HG03354 (cell line): ENCODE results near the gene KDM4B.
"Not testable (repeated sequence)": the region's sequence is repeated elsewhere in the genome, so short reads cannot be mapped to it uniquely, and the experiment has no call there.

Source experiments
- ATAC-seq: cut with Tn5 transposase; IDR thresholded peaks from one replicate; pipeline ENCODE4 v1.9.1; 2021; ENCODE audit warnings: mild to moderate bottlenecking; ENCODE audit not compliant: unreplicated experiment, poor library complexity, severe bottlenecking

KDM4B gene

GRCh38 chr19:5006821-5007220 lies 37.9 kb downstream of the KDM4B start:
- no peak for ATAC-seq

- no peak for ATAC-seq
Observed at GRCh38 chr19:5011476-5012238, 42.7 kb downstream of the KDM4B start.

GRCh38 chr19:5012688-5013457 lies 44.0 kb downstream of the KDM4B start:
- no peak for ATAC-seq

GRCh38 chr19:5013761-5014160 lies 44.8 kb downstream of the KDM4B start:
- ATAC-seq, result no peak

- ATAC-seq, result no peak
Observed at GRCh38 chr19:5014941-5015340, 46.0 kb downstream of the KDM4B start.

GRCh38 chr19:5016268-5016667 lies 47.4 kb downstream of the KDM4B start:
- no peak for ATAC-seq

GRCh38 chr19:5016781-5017180 lies 47.9 kb downstream of the KDM4B start:
- no peak for ATAC-seq

- no peak for ATAC-seq
Observed at GRCh38 chr19:5017235-5017634, 48.3 kb downstream of the KDM4B start.

GRCh38 chr19:5018224-5019015 lies 49.5 kb downstream of the KDM4B start:
- ATAC-seq, result no peak

GRCh38 chr19:5020368-5020767 lies 51.5 kb downstream of the KDM4B start:
- no peak for ATAC-seq

GRCh38 chr19:5021046-5021445 lies 52.1 kb downstream of the KDM4B start:
- no peak for ATAC-seq

- no peak for ATAC-seq
Observed at GRCh38 chr19:5022066-5022860, 53.4 kb downstream of the KDM4B start.

- ATAC-seq, result no peak
Observed at GRCh38 chr19:5023128-5023571, 54.2 kb downstream of the KDM4B start.

- no peak for ATAC-seq
Observed at GRCh38 chr19:5024282-5024681, 55.4 kb downstream of the KDM4B start.

GRCh38 chr19:5025027-5025426 lies 56.1 kb downstream of the KDM4B start:
- no peak for ATAC-seq

GRCh38 chr19:5026706-5027273 lies 57.9 kb downstream of the KDM4B start:
- no peak for ATAC-seq

GRCh38 chr19:5028229-5028886 lies 59.4 kb downstream of the KDM4B start:
- ATAC-seq, result no peak

GRCh38 chr19:5029596-5029995 lies 60.7 kb downstream of the KDM4B start:
- not testable (repeated sequence) for ATAC-seq
